ENCODE data around the gene DBP. TPM values are rescaled to one million over a fixed set of nuclear protein-coding genes. Genes with fewer than 3 reads are reported as not detected.

Gene DBP
- total and polyA plus RNA-seq, 10 of the 15 experiments (the other 5 are each of a cell fraction or from before 2014, with no cell fraction given), result 2.0 to 10.6 (median 6.9) TPM

- no peaks in the 10 kb centered on the region for H3K36me3 ChIP-seq (ENCODE audit: control insufficient read depth in 2 of 2, insufficient read depth in 2 of 2, low read length in 1 of 2)
- H3K4me3 ChIP-seq, result no peak overlapping the region
- ATAC-seq, result no peak
- intact Hi-C loops (cut with micrococcal nuclease; ENCODE audit: unreplicated experiment), result loop anchor here (10.0 kb wide), 1 partner anchor 326 kb away; the partner anchor contains the start of gene FTL
- H3K4me1 ChIP-seq (ENCODE audit: control insufficient read depth, insufficient read depth, low read length), result peaks cover 18% of the 10 kb centered on the region
- DNase-seq (ENCODE audit: low read depth, low spot score), result no peak
- H3K79me2 ChIP-seq (ENCODE audit: control insufficient read depth, insufficient read depth, low read length), result peaks cover 3% of the 10 kb centered on the region
- in situ Hi-C loops (cut with MboI), result loop anchor here (25.0 kb wide), 1 partner anchor 1248 kb away; the partner anchor contains the start of genes AKT1S1, IL4I1 and TBC1D17
- H4K20me1 ChIP-seq (ENCODE audit: control insufficient read depth, insufficient read depth), result no peaks in the 10 kb centered on the region
- CTCF ChIA-PET, result interaction anchor here (1.1 to 1.2 kb wide), 2 partner anchors 36 to 156 kb away, joined by 3 read pairs; no protein-coding TSS in a partner anchor
- H3K4me2 ChIP-seq (ENCODE audit: control insufficient read depth, insufficient read depth), result peak overlapping the region; percentile 91
- FAIRE-seq, result no peak
- peak overlapping the region; percentile 97 for H2AFZ ChIP-seq (ENCODE audit: control insufficient read depth, low read depth, low read length)
- no TSS peak for BruUV-seq (replicated peaks)
- SMC1A ChIA-PET (ENCODE audit: uncharacterized antibody, unreplicated experiment), result no interaction called here
- RAD21 ChIA-PET (ENCODE audit: unreplicated experiment), result no interaction called here
- POLR2A ChIA-PET, result interaction anchor here (0.6 to 1.7 kb wide), 2 partner anchors 19 to 20 kb away, joined by 3 to 5 read pairs; partner anchors contain the start of genes RPL18 and SPHK2
- 84% methylated on average over 14 of the region's 16 CpGs for WGBS (ENCODE audit: insufficient coverage, insufficient replicate concordance, low lambda C conversion rate, missing lambda C conversion rate)
- no peaks in the 10 kb centered on the region for H3K9me3 ChIP-seq (replicated peaks; ENCODE audit: control insufficient read depth, insufficient read depth, low read length)
- no peaks in the 10 kb centered on the region for H3K27me3 ChIP-seq (replicated peaks in 1 of 2; ENCODE audit: control insufficient read depth in 2 of 2, insufficient read depth in 2 of 2, low read length in 1 of 2)
- H3K9ac ChIP-seq (ENCODE audit: control insufficient read depth, insufficient read depth, low read length), result peak overlapping the region; percentile 72; the same call in 1 of the 2 replicates
- H3K27ac ChIP-seq (ENCODE audit: control insufficient read depth, insufficient read depth), result peak overlapping the region; percentile 93
- TF ChIP-seq STAT1 (conservative IDR thresholded peaks at IDR 0.05), result no peak
- TF ChIP-seq RBBP5 (conservative IDR thresholded peaks at IDR 0.05), result no peak
- no peak for TF ChIP-seq SIX5 (IDR thresholded peaks at IDR 0.05; ENCODE audit: low read depth, low read length, severe bottlenecking)
- TF ChIP-seq SMC3 (IDR thresholded peaks at IDR 0.05; ENCODE audit: borderline replicate concordance, low read length), result no peak
- no peak for TF ChIP-seq EP300 (IDR thresholded peaks at IDR 0.05; ENCODE audit: borderline replicate concordance in 1 of 2, control insufficient read depth in 1 of 2, low read depth in 2 of 2, low read length in 2 of 2)
- TF ChIP-seq KLF5 (IDR thresholded peaks at IDR 0.05; ENCODE audit: partially characterized antibody), result no peak
- no peak for TF ChIP-seq SRF (IDR thresholded peaks at IDR 0.05; ENCODE audit: low read depth in 2 of 2, low read length in 2 of 2)
- TF ChIP-seq POLR2AphosphoS5 (IDR thresholded peaks at IDR 0.05; ENCODE audit: low read length), result no peak
- peak; percentile 27; the same call in 1 of the 2 replicates for TF ChIP-seq CREM (IDR thresholded peaks at IDR 0.05; ENCODE audit: low read depth)
- no peak for TF ChIP-seq POLR2A (IDR thresholded peaks at IDR 0.05; ENCODE audit: low read depth, low read length)
- TF ChIP-seq SPI1 (IDR thresholded peaks at IDR 0.05; ENCODE audit: borderline replicate concordance, insufficient read depth, low read depth, low read length), result no peak
- TF ChIP-seq ZNF622 (IDR thresholded peaks at IDR 0.05), result no peak
- TF ChIP-seq NR2C1 (IDR thresholded peaks at IDR 0.05), result no peak
- TF ChIP-seq MAX (IDR thresholded peaks at IDR 0.05; ENCODE audit: low read depth, low read length), result no peak
- no peak for TF ChIP-seq BCL11A (IDR thresholded peaks at IDR 0.05; ENCODE audit: low read depth, low read length)
- TF ChIP-seq ZBTB40 (IDR thresholded peaks at IDR 0.05; ENCODE audit: borderline replicate concordance), result no peak
- no peak for TF ChIP-seq ETV6 (conservative IDR thresholded peaks at IDR 0.05 in 1 of 2, IDR thresholded peaks at IDR 0.05 in 1 of 2; ENCODE audit: borderline replicate concordance in 1 of 2, low read depth in 1 of 2)
- TF ChIP-seq, protein P1, sequence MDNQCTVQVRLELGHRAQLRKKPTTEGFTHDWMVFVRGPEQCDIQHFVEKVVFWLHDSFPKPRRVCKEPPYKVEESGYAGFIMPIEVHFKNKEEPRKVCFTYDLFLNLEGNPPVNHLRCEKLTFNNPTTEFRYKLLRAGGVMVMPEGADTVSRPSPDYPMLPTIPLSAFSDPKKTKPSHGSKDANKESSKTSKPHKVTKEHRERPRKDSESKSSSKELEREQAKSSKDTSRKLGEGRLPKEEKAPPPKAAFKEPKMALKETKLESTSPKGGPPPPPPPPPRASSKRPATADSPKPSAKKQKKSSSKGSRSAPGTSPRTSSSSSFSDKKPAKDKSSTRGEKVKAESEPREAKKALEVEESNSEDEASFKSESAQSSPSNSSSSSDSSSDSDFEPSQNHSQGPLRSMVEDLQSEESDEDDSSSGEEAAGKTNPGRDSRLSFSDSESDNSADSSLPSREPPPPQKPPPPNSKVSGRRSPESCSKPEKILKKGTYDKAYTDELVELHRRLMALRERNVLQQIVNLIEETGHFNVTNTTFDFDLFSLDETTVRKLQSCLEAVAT (IDR thresholded peaks at IDR 0.05), result no peak
- no peak for TF ChIP-seq TCF3 (IDR thresholded peaks at IDR 0.05; ENCODE audit: borderline replicate concordance, insufficient read depth, low read depth, low read length)
Observed at GRCh38 chr19:48638831-48639381, 1.7 kb upstream of the DBP start.
